Measurements from ENCODE around the gene NKAIN2. TPM values are rescaled to one million over a fixed set of nuclear protein-coding genes. Genes with fewer than 3 reads are reported as not detected.
"Not testable (repeated sequence)": the region's sequence is repeated elsewhere in the genome, so short reads cannot be mapped to it uniquely, and the experiment has no call there.

The NKAIN2 gene
- total RNA-seq, 1 donor from 2014 or later = not detected

DNA sequence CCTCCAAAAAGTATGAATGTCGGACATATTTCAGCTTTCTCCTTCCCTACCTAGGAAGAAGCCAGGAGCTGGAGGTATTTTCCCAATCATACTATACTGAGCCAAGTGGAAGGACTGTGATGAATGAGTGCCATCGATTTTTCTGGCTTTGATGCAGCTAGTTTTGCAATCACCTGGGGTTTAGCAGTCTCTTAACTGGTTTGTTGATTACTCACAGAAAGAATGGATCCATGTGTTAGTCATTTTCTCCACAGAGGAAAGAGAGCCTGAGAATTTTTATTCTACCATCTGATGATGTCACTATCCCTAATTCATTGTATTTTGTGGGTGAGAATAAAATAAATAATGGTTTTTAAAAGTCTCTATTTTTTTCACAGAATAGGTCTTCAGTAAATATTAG, 875.7 kb downstream of the NKAIN2 start:
- no peak for DNase-seq (ENCODE audit: low read depth in 2 of 2)

DNA sequence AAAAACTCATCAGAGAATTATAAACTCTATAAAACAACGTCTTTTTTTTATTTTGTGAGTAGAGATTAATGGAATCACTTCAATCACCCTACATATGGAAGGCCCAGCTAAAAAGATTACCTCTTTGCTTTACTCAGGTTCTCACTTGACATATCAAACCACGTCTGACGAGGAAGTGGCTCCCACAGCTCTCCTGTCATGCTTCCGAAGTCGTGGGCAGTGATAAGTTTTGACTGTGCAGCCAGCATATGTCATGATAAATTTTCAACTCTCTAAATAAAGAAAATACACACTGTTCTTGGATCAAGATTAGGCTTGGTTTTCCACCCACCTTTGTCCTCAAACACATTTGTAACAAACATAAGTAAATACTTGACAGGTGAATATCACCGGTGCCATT, 879.1 kb downstream of the NKAIN2 start:
- no peak for DNase-seq (ENCODE audit: low read depth in 2 of 2)

- no peak for DNase-seq (ENCODE audit: low read depth in 2 of 2)
Measured at GRCh38 chr6:124683507-124683906, 879.8 kb downstream of the NKAIN2 start.

GRCh38 chr6:124684621-124685020, 881.0 kb downstream of the NKAIN2 start:
- DNase-seq (ENCODE audit: low read depth in 2 of 2) = no peak

DNA sequence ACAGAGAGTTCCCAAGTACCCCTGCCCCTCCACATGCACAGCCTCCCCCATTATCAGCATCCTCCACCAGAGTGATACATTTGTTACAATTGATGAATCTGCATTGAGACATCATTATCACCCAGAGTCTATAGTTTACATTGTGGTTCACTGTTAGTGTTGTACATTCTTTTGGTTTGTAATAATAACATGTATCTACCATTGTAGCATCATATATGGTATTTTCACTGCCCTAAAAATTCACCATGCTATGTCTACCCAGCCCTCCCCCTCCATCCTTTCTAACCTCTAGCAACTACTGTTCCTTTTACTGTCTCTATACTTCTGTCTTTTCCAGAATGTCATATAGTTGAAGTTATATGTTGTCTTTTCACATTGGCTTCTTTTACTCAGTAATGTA, 884.7 kb downstream of the NKAIN2 start:
- DNase-seq (ENCODE audit: low read depth in 2 of 2) = no peak

- no peak for DNase-seq (ENCODE audit: low read depth in 2 of 2)
Measured at GRCh38 chr6:124694139-124694705, 890.6 kb downstream of the NKAIN2 start.

- no peak for DNase-seq (ENCODE audit: low read depth in 2 of 2)
Measured at GRCh38 chr6:124699038-124699437, 895.4 kb downstream of the NKAIN2 start.

DNA sequence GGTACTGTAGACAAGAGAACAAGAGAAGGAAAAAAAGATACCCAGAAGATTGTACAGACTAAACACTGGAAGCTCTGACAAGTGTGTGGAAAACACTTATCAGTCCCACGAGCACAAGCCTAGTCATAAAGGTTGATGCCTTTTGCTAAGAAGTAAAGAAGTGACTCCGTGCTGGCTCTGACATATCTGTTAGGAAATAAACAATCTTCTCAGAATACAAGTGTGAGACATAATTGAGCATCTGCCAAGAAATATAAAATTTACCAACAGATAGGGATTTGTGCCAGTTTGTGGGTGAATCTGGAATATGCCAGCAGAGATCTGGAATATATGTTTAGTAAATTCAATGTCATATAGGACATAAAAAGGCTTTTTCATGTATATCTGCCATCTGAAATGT, 899.9 kb downstream of the NKAIN2 start:
- DNase-seq (ENCODE audit: low read depth in 2 of 2) = no peak

DNA sequence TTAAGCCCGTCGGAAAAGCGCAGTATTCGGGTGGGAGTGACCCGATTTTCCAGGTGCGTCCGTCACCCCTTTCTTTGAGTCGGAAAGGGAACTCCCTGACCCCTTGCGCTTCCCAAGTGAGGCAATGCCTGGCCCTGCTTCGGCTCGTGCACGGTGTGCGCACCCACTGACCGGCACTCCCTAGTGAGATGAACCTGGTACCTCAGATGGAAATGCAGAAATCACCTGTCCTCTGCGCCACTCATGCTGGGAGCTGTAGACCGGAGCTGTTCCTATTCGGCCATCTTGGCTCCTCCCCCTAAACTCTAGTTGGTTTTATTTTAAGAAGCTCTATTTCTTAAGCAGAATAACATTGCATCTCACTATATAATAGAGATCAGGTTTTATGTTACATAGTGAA, 908.9 kb downstream of the NKAIN2 start:
- DNase-seq (ENCODE audit: low read depth in 2 of 2) = not testable (repeated sequence)

DNA sequence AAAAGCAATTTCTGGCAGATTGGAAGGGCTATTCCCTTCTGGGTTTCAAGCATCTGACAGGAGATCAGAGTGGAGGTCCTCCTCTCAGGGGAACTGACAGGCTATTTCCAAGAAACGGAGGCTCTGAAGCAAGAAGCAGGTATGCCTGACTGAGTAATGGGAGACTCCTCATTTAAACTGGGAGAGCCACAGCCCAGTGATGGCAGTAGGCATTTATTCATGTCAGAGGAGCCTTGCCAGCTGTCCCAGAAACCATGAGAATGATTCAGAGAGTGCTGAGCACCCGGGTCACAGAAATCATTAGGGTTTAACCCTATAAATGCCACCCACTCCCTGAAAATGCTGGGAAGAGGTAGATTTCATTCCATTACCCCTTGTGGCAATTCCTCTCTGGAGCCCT, 911.1 kb downstream of the NKAIN2 start:
- DNase-seq (ENCODE audit: low read depth in 2 of 2) = no peak

GRCh38 chr6:124719913-124720312, 916.2 kb downstream of the NKAIN2 start:
- DNase-seq (ENCODE audit: low read depth in 2 of 2) = no peak

DNA sequence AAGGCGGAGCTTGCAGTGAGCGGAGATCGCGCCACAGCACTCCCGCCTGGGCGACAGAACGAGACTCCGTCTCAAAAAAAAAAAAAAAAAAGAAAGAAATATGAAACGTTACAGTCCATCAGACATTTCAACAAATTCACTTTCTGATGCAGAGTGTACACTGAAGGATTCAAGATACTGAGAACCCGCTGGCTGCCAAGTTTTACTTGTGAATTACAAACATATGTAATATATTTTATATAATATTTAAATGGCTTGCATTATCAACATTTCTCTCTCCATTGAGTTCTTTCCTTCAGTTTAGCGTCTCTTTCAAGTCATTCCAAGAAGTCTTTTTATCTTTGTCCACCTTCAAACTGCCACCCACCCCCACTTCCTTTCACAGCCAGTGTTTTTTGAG, 917.7 kb downstream of the NKAIN2 start:
- no peak for DNase-seq (ENCODE audit: low read depth in 2 of 2)

GRCh38 chr6:124722141-124722878, 918.6 kb downstream of the NKAIN2 start:
- DNase-seq (ENCODE audit: low read depth in 2 of 2) = no peak

GRCh38 chr6:124723671-124724070, 920.0 kb downstream of the NKAIN2 start:
- DNase-seq (ENCODE audit: low read depth in 2 of 2) = no peak

GRCh38 chr6:124737804-124738203, 934.1 kb downstream of the NKAIN2 start:
- not testable (repeated sequence) for DNase-seq (ENCODE audit: low read depth in 2 of 2)

GRCh38 chr6:124738482-124738881, 934.8 kb downstream of the NKAIN2 start:
- DNase-seq (ENCODE audit: low read depth in 2 of 2) = no peak

GRCh38 chr6:124741341-124741740, 937.7 kb downstream of the NKAIN2 start:
- DNase-seq (ENCODE audit: low read depth in 2 of 2) = no peak

DNA sequence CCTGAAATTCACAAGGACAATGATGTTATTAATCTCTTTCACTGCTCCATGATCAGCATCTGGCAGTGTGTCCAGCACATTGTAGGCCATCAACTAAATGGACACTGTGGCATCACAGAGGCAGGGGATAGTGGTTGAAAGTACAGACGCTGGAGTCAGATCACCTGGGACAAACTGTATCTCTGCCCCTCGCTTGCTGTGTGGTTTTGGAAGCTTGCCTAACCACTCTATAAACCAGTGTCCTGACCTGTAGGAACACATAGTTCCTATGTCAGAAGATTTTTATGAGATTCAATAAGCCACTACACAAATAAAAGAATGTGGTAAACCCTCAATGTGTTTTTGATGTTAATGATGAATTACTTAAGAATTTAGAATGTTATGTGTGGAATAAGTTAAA, 939.3 kb downstream of the NKAIN2 start:
- DNase-seq (ENCODE audit: low read depth in 2 of 2) = no peak

- no peak for DNase-seq (ENCODE audit: low read depth in 2 of 2)
Measured at GRCh38 chr6:124743420-124743819, 939.8 kb downstream of the NKAIN2 start.

DNA sequence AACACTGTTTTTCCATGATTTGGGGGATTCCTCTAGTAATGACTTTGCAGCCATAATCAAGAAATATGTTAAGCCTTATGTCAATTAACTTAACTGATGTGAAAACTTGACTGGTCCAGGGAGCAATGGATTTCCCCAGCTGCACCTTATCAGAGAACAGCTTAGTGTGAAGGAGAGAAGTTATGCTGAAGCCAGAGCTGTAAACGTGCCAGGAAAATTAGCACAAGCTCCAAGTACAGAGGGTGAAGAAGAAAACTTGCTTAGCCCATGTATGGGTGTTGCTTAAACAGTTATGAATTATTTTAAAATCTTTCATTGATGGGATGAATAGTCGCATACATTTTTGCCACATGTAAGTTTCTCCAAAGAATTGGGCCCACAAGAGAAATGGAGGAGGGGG, 943.7 kb downstream of the NKAIN2 start:
- no peak for DNase-seq (ENCODE audit: low read depth in 2 of 2)

DNA sequence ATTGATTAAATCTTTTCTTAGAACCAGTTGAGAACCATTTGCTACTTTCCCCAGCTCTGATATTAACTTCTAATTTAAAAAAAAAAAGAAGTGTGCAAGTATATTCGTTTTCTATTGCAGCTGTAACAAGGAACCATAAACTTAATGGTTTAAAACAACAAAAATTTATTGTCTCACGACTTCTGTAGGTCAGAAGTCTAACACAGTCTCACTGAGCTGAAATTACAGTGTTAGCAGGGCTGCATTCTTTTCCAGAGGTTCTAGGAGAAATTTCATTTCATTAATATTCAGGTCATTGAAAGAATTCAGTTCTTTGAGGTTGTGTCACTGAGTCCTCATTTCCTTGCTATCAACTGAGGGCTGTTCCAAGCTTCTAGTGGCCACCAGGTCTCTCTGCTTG, 945.1 kb downstream of the NKAIN2 start:
- no peak for DNase-seq (ENCODE audit: low read depth in 2 of 2)

- no peak for DNase-seq (ENCODE audit: low read depth in 2 of 2)
Measured at GRCh38 chr6:124753001-124753400, 949.3 kb downstream of the NKAIN2 start.

DNA sequence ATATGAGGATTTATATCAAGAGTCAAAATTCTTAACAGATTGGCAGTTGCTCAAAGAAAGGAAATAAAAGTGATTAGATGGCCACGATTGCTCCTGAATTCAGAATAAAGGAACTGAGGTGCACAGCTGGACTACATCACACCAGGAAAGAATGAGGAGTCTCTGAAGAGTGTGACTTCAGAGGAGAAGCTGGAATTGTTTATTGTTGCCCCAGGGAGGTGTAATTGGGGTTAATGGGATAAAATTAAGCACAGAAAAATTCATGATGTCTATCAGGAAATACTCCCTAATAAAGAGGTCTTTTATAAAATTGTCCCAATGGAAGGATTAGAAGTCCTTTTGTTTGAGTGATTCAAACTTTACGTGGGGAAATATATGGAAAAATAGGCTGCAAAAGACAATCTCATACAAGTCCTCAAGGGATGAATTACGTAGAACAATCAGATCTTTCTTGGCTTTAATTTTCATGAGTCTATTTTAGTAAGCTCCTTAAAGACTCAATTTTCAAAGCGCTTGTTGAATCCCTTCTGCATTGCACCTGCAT, 950.0 kb downstream of the NKAIN2 start:
- DNase-seq (ENCODE audit: low read depth in 2 of 2) = no peak

Measured in dermis microvascular lymphatic vessel endothelial cell (primary cell).